Neural crest cell (in vitro differentiated cells): ENCODE results near the gene CYFIP1. TPM values are rescaled to one million over a fixed set of nuclear protein-coding genes. Genes with fewer than 3 reads are reported as not detected.

Source experiments
- DNase-seq: peaks from one replicate; pipeline ENCODE4 v3.0.0; 2021; ENCODE audit warnings: low read depth, mixed read lengths, low spot score
- H3K27ac Mint-ChIP-seq: one replicate; pipeline ENCODE4 v1.8.0; 2021; ENCODE audit warnings: mild to moderate bottlenecking, mixed read lengths; ENCODE audit not compliant: unreplicated experiment
- H3K27me3 Mint-ChIP-seq: 2 replicates; pipeline ENCODE4 v1.8.0; 2021; ENCODE audit warnings: low read depth, mild to moderate bottlenecking, mixed read lengths
- H3K36me3 Mint-ChIP-seq: 2 replicates; pipeline ENCODE4 v1.8.0; 2021; ENCODE audit warnings: low read depth, mild to moderate bottlenecking, mixed read lengths
- H3K4me1 Mint-ChIP-seq: 2 replicates; pipeline ENCODE4 v1.8.0; 2021; ENCODE audit warnings: mixed read lengths
- H3K4me3 Mint-ChIP-seq: one replicate; pipeline ENCODE4 v1.8.0; 2021; ENCODE audit warnings: mild to moderate bottlenecking, mixed read lengths
- H3K9me3 Mint-ChIP-seq: 2 replicates; pipeline ENCODE4 v1.8.0; 2021; ENCODE audit warnings: mixed read lengths
- CTCF ChIP-seq: fragments of 200-600 bp; sonication (generic); conservative IDR thresholded peaks from 2 replicates; pipeline ENCODE4 v1.5.0; 2021; ENCODE audit warnings: antibody characterized with exemption, mild to moderate bottlenecking
- total RNA-seq: library from RNA; stranded (reverse); gene quantifications from 2 replicates; pipeline ENCODE4 v1.2.1, GENCODE V29; 2021

CYFIP1 gene
- total RNA-seq, 1 donor from 2014 or later: 116 TPM

- no peak overlapping the region for H3K4me3 Mint-ChIP-seq
- no peaks in the 10 kb centered on the region for H3K27me3 Mint-ChIP-seq
- no peak for DNase-seq
- TF ChIP-seq CTCF: no peak
- H3K36me3 Mint-ChIP-seq: peaks cover 6% of the 10 kb centered on the region
- H3K27ac Mint-ChIP-seq: no peak overlapping the region
- no peaks in the 10 kb centered on the region for H3K9me3 Mint-ChIP-seq
- no peaks in the 10 kb centered on the region for H3K4me1 Mint-ChIP-seq
These were observed 92.8 kb downstream of the CYFIP1 start for GRCh38 chr15:22887157-22887951.

- Mint-ChIP-seq H3K27ac (no peak overlapping the region), H3K4me3 (no peak overlapping the region)
- TF ChIP-seq CTCF: no peak
These were observed 95.0 kb downstream of the CYFIP1 start for GRCh38 chr15:22885120-22885519.

GRCh38 chr15:22884344-22884743 lies 95.8 kb downstream of the CYFIP1 start:
- Mint-ChIP-seq H3K9me3 (no peaks in the 10 kb centered on the region), H3K36me3 (peaks cover 3% of the 10 kb centered on the region), H3K4me1 (no peaks in the 10 kb centered on the region), H3K27ac (no peak overlapping the region), H3K27me3 (no peaks in the 10 kb centered on the region), H3K4me3 (no peak overlapping the region)
- DNase-seq: no peak
- TF ChIP-seq CTCF: peak; percentile 14

More at GRCh38 chr15:22885120-22885519, 95.0 kb downstream of the CYFIP1 start:
- no peak for DNase-seq
- peaks cover 3% of the 10 kb centered on the region for H3K36me3 Mint-ChIP-seq
- H3K9me3 Mint-ChIP-seq: no peaks in the 10 kb centered on the region
- no peaks in the 10 kb centered on the region for H3K4me1 Mint-ChIP-seq
- no peaks in the 10 kb centered on the region for H3K27me3 Mint-ChIP-seq

DNA sequence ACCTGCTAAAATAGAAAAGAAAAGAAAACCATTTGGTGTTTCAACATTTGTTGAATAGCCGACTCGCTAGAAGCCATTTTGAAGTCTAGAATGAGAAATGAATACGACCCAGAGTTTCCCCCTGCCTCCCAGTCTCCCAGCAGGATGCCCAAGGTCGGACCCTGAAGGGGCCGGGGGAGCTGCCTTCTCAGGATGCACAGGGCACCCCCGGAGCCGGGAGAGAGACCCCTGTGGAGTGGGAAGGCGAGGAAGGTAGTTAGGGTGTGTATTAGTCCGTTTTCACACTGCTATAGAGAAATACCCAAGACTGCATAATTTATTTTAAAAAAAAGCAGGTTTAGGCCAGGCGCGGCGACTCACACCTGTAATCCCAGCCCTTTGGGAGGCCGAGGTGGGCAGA lies 97.0 kb downstream of the CYFIP1 start:
- Mint-ChIP-seq H3K27ac (no peak overlapping the region), H3K9me3 (no peaks in the 10 kb centered on the region), H3K36me3 (peaks cover 3% of the 10 kb centered on the region), H3K4me3 (no peak overlapping the region), H3K4me1 (no peaks in the 10 kb centered on the region), H3K27me3 (no peaks in the 10 kb centered on the region)
- no peak for TF ChIP-seq CTCF
- no peak for DNase-seq

GRCh38 chr15:22881739-22882440 lies 98.3 kb downstream of the CYFIP1 start:
- DNase-seq: no peak
- TF ChIP-seq CTCF: no peak
- H3K36me3 Mint-ChIP-seq: peaks cover 7% of the 10 kb centered on the region
- H3K27ac Mint-ChIP-seq: no peak overlapping the region
- no peaks in the 10 kb centered on the region for H3K9me3 Mint-ChIP-seq
- no peak overlapping the region for H3K4me3 Mint-ChIP-seq
- H3K4me1 Mint-ChIP-seq: no peaks in the 10 kb centered on the region
- no peaks in the 10 kb centered on the region for H3K27me3 Mint-ChIP-seq
